ENCODE data around the gene C1orf21. TPM values are rescaled to one million over a fixed set of nuclear protein-coding genes. Genes with fewer than 3 reads are reported as not detected.

Gene C1orf21
- polyA plus RNA-seq, 5 donors = 40.2 to 53.2 (median 43.4) TPM

DNA sequence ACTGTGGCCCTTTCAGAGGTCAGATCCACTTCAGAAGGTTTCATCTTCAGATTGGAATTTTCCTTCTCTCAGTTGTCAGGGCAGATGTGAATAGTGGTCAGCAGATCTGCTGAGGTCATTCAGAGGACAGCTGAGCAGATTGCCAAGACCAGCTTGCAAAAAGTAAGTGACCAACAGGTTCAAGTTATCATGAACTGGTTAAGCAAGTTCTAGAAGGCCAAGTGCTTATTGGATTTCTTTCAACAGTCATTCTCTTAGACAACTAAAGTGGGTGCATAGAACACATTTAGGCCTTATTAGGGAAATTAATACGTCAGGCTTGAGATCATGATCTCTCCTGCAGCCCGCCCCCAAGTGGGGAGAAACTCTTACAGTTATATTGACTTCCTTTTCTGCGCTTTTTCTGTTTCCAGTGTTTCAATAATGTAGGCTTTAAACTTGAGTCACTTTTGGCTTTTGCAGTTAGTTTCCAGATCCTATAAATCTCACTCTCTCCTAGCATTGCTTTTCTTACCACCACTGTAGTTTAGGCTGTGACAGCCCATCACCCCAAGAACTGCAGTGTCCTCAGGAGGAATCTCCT, 96.4 kb downstream of the C1orf21 start:
- DNase-seq = peak; percentile 77

DNA sequence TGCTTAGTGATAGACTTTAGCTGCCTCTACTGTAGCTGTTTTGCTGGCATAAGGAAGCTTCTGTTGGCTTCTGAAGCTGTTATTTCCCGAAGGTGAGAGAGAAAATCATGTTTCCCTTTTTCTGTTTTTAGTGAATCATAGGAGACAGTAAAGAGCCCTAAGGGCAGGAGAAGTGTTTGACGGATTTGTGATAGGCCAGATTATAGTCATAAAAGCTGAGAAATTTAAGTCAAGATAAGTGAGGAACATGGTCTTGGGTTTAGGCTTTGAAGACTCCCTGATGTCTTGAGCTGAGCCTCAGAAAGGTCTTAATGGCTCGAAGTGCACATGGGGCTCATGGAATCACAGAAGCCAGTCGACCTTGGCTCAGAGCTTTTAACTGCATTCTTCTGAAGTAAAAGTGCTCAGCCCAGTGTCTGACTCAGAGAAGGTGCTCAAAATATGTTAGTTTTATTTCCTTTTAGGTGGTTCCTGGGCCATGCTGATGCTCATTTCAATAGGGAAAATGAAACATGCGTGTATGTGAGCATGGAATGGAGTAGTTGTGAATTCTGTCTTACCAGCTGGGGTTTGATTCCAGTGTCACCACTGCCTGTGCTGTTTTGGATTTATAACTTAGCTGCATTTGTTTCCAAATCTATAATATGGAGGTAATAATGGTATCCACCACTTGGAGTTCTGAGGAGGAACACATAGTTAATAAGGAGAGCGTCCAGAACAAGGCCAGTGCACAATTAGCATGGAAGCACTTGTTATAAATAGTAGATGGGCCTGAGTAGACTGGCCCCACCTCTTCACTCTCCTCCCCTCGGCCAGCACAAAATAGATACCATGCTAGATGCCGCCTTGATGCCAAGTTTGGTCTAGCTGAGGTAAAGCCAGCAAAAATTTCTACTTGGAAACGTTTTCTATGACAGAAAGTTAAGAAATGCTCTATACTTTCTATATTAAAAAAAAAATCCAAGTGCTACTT, 99.2 kb downstream of the C1orf21 start:
- no peak for DNase-seq

DNA sequence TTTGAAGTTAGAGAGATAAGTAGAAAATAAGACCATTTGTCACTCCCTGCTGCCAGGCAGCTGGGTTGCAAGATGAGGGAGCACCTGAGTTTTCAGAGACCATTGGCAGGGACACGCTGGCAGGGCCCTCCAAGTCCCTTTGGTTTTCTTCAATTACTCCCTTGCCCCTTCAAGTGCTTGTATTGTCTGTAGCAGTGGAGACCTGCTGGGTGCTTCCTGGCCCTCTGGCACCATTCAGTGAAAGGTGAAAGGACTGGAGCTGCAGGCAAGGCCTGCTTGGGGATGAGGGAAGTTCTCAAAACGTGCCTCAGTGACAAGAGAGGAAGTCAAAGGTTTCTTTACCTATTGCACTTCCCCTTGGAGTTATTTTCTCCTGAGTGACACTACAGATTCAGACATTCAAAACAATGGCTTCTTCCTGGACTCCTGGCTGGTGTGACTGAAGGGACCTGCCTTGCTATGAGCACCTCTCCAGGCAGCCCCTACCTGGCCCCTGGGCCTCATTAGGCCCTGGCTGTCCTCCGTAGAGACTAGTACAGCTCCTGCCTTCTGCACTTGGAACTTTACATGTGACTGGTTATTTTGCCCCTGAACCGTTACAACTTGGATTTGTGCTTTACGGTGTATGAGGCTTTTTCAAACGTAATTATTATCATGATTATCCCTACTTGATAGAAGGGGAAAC, 100.1 kb downstream of the C1orf21 start:
- DNase-seq = no peak

DNA sequence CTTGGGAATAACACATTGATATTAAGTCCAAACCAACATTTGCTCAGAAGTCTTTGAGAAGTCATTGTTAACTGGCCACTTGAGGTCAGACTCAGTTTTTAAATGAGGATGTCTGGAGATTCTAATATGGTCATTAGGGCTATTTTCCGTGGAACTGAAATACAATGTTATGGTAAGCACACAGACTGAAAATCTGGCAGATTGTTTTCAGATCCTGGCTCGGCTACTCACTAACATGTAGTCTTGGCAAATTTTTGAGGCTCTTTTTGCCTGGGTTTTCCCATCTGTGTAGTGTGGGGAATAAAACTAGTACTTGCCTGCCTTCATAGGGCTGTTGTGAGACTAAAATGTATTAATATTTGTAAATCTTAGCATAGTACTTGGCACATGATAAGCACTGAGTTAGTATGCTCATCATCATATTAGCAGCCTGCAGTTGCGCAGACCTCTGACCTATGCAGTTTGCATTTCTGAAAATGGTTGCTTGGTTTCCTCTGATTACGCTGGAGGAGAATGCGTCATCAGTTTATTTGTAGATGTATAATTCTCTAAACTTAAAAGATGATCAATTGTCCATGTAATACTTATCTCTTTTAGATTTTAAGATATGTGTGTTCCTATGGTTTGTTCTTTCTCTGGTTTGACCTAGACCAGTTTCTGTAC, 100.8 kb downstream of the C1orf21 start:
- no peak for DNase-seq

DNA sequence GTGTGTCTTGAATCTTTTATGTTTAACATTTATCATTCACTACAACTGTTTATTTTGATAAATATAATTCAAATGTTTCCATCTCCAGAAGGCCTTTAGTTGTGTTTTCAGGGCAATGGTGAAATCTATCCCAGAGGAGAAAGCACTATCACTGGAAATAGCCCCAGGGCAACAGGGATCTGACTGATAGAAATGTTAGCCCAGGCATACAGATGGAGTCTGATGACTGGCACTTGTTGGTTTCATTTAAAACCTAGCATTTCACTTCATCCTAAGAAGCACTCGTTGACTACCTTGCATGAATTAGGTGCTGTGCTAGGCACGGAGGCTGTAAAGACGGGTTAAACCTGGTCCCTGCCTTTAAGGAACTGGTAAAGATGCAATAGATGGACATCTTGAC, 103.1 kb downstream of the C1orf21 start:
- DNase-seq = no peak

DNA sequence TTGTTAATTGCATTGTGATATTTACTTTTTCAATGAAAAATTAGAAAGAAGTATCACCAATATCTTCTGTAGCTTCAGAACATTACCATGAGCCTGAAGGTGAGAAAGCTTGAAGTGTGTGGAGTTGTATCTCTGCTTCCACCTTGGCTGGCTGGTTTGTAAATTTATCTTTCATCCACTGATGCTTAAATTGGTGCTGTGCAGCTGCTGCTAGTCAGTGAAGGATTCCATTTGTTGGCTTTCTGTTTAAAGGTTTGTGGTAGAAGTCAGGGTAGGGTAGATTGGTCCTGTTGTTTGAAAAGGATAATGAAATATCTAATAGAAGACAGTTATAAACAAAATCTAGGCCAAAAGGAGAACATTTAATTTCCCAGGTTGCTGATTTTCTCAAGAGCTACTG, 105.7 kb downstream of the C1orf21 start:
- no peak for DNase-seq

DNA sequence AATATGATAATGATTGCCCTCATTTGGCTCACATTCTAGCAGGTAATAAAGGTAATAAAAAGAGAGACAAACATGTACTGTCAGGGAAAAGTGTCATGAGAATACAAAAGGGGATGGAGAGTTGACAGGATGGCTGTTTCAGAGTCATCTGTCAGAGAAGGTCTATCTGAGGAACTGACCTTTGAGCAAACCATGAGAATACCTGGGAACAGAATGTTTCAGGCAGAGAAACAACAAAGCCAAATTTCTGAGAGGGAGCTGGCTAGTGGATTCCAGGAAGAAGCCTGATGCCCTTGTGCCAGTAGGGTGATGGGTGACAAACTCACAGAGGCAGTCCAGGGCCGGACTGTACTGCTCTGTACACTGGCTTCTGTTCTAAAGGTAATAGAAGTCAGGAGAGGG, 107.2 kb downstream of the C1orf21 start:
- DNase-seq = no peak

DNA sequence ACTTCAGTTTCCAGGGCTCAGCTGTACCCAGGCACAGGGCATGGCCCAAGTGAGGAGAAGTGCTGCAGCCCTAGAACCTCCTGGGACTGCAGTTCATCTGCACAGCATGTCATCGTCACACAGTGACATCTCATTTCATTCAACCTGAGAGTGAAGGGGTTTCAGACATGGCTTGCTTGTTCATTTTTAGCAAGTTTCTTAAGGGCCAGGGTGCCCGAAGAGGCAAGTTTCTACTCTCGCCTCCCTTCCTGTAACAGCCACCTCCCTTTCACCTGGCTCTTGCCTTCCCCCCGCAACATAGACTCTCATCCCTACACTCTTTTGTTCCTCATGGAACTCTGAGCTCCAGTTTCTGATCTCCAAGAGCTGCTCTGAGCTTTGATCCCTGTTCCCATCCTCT, 108.1 kb downstream of the C1orf21 start:
- no peak for DNase-seq

DNA sequence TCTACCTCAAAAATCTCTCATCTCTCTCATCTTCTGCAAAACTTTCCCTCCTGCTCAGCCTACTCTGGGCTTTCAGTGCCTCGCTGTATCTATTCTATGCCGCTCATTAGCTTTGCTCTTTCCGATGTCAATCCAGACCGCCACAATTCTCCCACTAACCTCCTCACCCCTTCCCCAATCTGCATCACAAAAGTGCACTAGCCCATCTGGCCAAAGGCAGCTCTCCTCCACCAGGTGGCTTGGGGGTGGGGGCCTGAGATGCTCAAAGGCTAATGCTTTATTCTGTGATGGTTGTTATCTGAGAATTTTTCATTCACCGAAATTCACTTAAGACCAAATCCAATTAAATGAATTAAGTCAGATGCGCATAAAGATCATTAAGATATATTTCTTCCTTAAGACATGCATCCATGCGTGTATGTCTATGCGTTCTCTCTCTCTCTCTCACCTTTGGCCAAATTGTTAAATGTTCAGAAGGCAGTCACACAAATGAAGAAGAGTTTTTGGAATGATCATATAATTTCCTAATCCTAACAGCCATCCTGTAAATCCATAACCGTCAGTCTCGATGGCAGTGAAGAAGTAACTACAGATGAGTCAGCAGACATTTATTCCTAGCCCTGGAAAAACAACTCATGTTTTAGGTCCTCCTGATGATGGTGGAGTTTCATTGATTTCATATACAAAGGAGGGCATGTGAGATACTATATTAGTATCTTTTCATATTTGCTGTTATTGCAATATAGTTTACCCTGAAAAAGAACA, 111.3 kb downstream of the C1orf21 start:
- DNase-seq = no peak

DNA sequence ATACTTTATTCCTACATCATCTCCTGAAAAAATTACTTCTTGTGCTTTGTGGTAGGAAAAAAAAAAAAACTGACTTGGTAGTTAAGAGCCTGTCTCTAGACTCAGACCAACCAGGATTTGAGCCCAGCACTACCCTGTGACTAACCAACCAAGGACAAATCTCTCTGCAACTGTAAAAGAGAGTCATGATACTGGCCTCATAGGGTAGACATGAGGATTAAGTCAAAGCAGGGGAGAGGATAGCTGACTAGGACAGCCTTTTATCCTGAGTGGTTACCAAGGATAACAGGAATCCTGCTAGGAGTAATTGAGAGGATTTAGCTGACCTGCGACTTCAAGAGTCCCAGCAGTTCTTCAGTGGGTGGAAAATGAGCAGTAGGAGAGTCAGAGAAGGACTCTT, 112.8 kb downstream of the C1orf21 start:
- DNase-seq = no peak

DNA sequence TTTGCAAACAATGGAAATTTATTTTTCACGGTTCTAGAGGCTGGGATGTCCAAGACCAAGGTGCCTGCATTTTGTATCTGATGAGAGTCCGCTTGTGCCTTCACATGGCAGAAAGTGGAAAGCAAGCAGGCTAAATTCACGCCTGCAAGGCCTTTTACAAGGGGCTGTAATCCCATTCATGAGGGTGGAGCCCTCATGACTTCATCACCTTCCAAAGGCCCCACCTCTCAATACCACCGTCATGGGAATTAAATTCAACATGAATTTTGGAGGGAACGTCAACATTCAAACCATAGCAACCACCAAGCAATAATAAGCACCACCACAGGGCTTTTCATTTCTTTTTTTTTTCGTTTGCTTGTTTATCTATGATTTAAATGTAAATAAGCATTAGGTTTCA, 115.3 kb downstream of the C1orf21 start:
- DNase-seq = no peak

DNA sequence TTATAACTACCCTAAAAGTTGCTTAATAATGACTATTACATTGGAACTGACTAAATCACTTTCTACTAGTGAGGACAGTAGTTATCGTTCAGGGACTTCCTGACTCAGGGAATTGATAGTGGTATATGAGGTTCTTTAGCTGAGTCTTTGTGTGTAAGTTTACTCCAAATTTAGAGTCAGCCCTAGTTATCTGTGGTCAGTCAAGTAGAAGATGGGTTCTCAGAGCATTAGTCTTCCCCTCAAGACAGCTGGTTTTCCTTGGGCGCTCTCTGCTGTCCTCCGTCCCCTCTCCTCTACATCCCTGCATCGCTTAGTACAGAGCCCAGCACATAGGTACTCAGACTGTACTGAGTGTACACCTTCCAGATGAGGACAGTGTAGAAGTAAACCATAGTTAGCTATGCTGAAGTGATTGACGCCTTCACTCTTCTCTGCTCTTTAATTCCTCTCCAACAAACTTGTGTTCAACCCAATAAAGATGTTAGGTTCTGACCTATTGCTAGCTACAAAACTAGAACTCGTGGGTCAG, 116.5 kb downstream of the C1orf21 start:
- DNase-seq = no peak

DNA sequence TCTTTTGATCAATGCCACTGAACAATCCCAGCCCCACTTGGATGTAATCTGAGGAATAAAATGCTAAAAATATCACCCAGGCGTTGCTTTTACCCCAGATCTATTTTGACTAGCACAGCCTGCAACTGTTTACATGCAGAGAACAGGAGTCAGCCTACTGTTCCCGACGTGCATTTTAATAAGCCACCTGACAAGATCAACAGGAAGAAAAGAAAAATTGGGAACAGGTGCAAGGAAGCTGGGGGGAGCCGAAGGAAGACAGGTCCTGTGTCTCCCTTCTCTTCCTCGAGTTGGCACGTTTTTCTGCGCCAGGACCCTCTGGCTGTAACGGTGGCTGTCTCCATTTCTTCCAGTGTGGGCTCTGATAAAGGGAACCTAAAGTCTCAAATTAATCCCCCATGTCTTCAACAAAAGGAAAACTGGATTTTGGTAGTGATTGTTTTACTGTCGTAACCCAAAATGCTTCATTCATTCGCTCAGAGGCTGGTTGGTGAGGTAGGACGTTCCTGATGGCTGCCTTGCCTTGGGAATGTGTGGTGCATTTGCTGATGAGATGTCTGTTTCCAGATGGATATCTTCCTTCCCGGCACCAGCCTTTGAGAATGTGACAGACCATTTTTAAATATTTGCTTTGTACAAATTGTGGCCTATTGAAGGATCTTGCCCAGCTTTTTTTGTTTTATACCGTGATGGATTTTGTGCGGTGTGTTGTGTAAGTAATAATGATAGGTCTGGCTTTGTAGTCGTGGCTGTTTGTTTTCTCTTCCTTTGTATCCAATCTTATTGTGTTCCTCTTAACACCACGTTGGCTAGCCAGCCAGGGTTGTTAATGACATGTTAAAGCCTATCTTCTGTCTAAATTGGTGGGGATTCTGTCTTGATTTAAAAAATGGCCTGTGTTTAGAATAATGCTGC, 117.5 kb downstream of the C1orf21 start:
- DNase-seq = no peak

DNA sequence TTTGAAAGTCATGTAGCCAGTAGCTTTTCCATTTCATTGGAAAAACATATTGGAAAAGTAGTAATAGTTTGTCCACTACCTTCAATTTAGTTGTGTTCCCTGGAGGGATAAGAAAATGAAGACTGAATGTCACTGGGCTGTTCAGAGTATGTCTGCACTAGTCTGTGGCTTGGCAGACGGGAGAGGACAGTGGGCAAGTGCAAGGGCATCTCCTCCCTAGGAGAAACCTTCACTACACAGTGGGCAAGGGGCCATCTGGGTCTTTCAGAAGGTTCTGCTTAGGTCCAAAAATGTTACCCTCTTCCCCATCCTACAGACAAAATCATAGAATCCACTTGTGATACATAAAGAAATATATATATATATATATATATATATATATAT, 118.1 kb downstream of the C1orf21 start:
- DNase-seq = no peak

DNA sequence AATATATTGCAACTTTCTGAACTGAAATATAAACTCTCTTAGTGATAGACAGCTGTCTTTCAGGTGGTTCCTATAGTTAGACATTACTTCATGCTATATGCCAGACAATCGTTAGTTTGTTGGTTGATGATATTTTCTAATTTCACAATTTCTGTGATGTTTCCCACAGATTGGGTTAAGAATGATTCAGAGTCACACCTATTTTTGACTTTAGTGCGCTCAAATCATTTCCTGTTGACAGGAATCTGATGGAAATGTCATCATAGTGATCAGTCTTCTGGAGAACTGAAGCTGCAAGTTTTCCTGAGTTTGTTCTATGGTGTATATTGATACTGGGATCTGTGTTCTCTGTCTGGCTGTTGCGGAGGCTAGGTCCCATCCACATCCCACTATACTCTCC, 119.7 kb downstream of the C1orf21 start:
- DNase-seq = no peak

DNA sequence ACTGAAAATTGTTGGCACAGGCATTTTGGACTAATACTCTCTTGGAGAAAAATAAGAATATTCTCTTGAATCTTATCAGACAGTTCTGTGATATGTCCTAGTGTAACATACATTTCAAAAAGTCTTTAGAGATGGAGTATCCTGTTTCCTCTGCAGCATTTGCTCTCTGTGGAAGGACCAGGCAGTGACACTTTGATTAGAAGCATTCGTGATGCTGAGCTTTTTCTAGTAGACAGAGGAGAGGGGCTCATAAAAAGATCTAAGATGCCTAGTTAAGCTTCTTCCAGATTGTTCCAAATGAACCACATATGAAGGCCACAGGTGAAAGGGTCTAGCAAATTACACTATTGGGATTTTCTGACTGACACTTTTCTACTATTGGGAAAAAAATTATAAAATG, 120.3 kb downstream of the C1orf21 start:
- DNase-seq = no peak

DNA sequence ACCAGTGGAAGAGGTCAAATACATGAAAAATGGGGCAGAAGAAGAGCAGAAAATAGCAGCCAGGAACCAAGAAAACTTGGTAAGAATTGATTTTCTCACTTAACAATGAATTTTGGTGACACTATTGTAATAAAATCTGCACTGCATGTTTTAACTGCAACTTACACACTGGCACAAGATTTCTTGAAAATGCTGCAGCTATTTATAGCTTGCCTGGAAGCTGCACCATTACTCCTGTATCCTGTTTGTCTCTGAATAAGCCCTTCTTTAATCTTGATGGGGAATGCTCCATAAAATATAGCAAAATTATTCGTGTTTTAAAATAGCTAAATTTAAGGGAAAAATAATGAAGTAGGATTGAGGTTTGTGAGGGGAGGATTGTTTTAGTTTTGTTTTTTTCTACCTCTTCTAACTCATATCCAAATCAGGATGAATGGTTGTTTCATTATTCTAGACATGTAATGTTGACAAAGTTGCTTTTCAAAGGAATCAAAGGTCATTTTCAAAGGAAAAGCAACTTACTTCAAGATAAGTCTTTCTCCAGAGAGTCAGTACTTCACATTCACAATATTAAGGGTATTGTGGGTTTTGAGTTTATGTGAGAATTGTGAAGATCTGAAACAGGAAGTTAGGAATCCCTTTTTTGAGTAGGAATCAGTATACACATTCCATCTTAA, 120.9 kb downstream of the C1orf21 start:
- no peak for DNase-seq

DNA sequence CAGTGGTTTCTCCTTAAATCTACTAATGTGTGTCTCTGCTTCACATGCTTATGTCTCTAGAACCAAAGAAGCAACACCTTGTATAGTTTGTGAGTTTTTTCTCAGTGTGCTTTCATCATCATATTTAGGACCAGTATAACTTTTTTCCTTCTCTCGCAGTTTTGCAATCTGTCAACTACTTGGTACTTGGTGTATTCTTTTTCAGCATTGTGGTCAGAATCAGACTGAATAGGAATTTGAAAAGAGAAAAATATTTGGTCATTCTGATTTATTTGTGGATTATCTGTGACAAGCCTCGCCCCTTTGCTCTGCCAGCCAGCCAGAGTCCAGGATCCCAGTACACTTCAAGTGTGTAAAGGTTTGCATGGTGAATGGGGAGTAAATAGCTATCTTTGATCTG, 122.3 kb downstream of the C1orf21 start:
- DNase-seq = no peak

DNA sequence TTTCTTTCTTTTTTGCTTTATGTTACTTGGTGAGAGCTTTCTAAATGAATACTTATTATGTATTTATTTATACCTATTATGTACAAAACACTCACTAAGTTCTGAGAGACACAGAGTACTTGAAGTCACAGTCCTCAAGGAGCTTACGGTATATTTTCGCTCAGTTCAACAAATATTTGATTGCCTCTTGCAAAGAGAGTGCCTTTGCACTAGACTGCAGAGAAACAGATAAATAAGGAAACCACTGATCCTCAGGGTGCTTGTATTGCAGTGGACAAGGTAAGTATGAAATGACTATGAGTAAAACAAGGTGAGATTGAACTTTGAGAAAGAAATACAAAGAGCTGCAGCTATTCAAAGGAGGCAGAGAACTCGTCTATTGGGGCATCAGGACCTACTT, 123.3 kb downstream of the C1orf21 start:
- no peak for DNase-seq

DNA sequence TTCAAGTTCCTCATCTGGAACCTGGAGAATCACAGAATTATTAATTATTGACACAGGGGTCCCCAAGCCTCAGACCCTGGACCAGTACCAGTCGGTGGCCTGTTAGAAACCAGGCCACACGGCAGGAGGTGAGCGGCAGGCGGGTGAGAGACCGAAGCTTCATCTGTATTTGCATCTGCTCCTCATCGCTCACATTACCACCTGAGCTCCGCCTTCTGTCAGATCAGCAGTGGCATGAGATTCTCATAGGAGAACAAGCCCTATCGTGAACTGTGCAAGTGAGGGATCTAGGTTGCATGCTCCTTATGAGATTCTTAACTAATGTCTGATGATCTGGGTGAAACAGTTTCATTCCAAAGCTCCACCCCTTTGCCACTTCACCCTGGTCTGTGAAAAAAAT, 125.9 kb downstream of the C1orf21 start:
- DNase-seq = no peak

Data from right lung (tissue), 5 donors.